Prostate gland (tissue), 2 donors: ENCODE data around the gene MTFMT. TPM values are rescaled to one million over a fixed set of nuclear protein-coding genes. Genes with fewer than 3 reads are reported as not detected.

Source experiments
- DNase-seq: peaks from one replicate; pipeline ENCODE4 v3.0.0-alpha.2; 2019; ENCODE audit warnings: low spot score
- H3K27ac ChIP-seq, 2 donors: fragments of 200-600 bp; sonication (generic); 2 replicates each; pipeline ENCODE4 v1.5.1; 2017 to 2019
- H3K27me3 ChIP-seq: fragments of 200-600 bp; sonication (generic); replicated peaks from 2 replicates; pipeline ENCODE4 v1.5.1; 2019; ENCODE audit not compliant: insufficient read depth
- H3K36me3 ChIP-seq, 2 donors: fragments of 200-600 bp; sonication (generic); 1 replicate in 1 of 2; 2 replicates in 1 of 2; pipeline versions ENCODE4 v1.5.1 to v1.8.1; 2017 to 2019
- H3K4me1 ChIP-seq: fragments of 200-600 bp; sonication (generic); replicated peaks from 2 replicates; pipeline ENCODE4 v1.5.1; 2019
- H3K4me3 ChIP-seq, 2 donors: fragments of 200-600 bp; sonication (generic); 2 replicates each; pipeline ENCODE4 v1.5.1; 2017 to 2019
- H3K9me3 ChIP-seq: fragments of 200-600 bp; sonication (generic); 2 replicates; pipeline ENCODE4 v1.5.1; 2017
- POLR2A ChIP-seq: fragments of 450-650 bp; IDR thresholded peaks from one replicate; pipeline ENCODE4 v1.6.1; 2016; ENCODE audit warnings: antibody characterized with exemption, mild to moderate bottlenecking
- POLR2AphosphoS5 ChIP-seq: sonication (generic); formaldehyde crosslinking; IDR thresholded peaks from one replicate; pipeline ENCODE4 v1.6.1; 2017; ENCODE audit warnings: antibody characterized with exemption
- WGBS: methylation state at CpG from one replicate; pipeline ENCODE4 v1.1.5; 2018; 5-methylcytosine and 5-hydroxymethylcytosine counted together
- intact Hi-C: fragments of 100-400 bp; cut with DNase I; formaldehyde crosslinking; loops from one replicate; pipeline ENCODE4 v1.14.2; 2022
- total RNA-seq, 2 donors: library from RNA; depleted of rRNA; stranded (reverse); fragments of >200 nt; gene quantifications; one replicate each; pipeline ENCODE4 v1.1.0, GENCODE V29; 2016
- TF ChIP-seq, protein P1 (sequence below), 4 experiments: fragments of 200-600 bp in 2 of 4; fragments of 450-650 bp in 2 of 4; sonication (generic) in 2 of 4; IDR thresholded peaks; 1 replicate in 3 of 4; 2 replicates in 1 of 4; pipeline ENCODE4 v1.5.1; 2016 to 2019; ENCODE audit warnings: antibody characterized with exemption in 4 of 4, mild to moderate bottlenecking in 2 of 4, moderate library complexity in 2 of 4

MTFMT gene
- total RNA-seq, 2 donors from 2014 or later = 31.0 to 37.9 TPM

DNA sequence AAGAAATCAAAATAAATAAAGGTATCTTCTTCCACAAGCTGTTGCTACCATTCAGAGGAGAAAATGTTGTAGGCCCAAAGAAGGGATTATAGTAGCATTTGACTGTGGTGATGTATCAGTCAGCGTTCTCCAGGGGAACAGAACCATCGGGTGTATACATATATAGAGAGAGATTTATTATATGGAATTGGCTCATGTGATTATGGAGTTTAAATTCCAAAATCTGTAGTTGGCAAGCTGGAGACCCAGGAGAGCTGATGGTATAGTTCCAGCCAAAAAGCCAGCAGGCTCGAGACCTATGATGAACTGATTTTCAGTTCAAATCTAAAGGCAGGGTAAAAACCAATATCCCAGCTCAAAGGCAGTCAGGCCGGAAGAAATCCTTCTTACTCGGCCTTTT is 32.4 kb downstream of the MTFMT start:
- no peak for TF ChIP-seq POLR2AphosphoS5
- no peak for TF ChIP-seq POLR2A
- TF ChIP-seq, protein P1, sequence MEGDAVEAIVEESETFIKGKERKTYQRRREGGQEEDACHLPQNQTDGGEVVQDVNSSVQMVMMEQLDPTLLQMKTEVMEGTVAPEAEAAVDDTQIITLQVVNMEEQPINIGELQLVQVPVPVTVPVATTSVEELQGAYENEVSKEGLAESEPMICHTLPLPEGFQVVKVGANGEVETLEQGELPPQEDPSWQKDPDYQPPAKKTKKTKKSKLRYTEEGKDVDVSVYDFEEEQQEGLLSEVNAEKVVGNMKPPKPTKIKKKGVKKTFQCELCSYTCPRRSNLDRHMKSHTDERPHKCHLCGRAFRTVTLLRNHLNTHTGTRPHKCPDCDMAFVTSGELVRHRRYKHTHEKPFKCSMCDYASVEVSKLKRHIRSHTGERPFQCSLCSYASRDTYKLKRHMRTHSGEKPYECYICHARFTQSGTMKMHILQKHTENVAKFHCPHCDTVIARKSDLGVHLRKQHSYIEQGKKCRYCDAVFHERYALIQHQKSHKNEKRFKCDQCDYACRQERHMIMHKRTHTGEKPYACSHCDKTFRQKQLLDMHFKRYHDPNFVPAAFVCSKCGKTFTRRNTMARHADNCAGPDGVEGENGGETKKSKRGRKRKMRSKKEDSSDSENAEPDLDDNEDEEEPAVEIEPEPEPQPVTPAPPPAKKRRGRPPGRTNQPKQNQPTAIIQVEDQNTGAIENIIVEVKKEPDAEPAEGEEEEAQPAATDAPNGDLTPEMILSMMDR (IDR thresholded peaks at IDR 0.05) = no peak
- Histone ChIP-seq H3K9me3 (no peaks in the 10 kb centered on the region), H3K4me1 (no peaks in the 10 kb centered on the region), H3K36me3 (no peaks in the 10 kb centered on the region), H3K4me3 (no peak overlapping the region), H3K27ac (no peak overlapping the region), H3K27me3 (no peaks in the 10 kb centered on the region)
- intact Hi-C loops = no loop called here
- WGBS = 80% methylated on average over 5 of the region's 5 CpGs
- DNase-seq = no peak

DNA sequence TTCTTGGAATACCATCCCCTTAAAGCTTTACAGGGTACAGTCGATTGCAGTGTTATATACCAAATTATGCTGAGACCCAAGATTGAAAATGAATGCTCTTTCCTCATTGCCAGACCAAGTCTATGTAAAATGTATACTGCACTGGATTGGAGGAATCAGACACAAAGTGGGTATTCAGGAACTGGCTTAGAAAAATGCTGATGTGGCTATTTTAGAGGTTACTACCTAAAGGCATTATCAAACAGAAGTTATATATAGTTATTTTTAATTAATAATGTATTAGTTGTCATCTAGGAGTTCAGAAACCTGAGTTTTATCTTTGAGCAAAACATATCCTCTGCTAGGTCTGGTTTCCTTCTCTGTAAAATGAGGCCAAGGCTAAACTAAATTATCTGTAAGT is 36.1 kb downstream of the MTFMT start:
- Histone ChIP-seq H3K4me3 (no peak overlapping the region), H3K27ac (no peak overlapping the region), H3K9me3 (no peaks in the 10 kb centered on the region), H3K36me3 (no peaks in the 10 kb centered on the region), H3K27me3 (no peaks in the 10 kb centered on the region), H3K4me1 (no peaks in the 10 kb centered on the region)
- DNase-seq = no peak
- WGBS = 81% methylated on average over 1 of the region's 1 CpG
- TF ChIP-seq POLR2AphosphoS5 = no peak
- TF ChIP-seq, protein P1 (IDR thresholded peaks at IDR 0.05) = no peak
- no peak for TF ChIP-seq POLR2A
- intact Hi-C loops = no loop called here

DNA sequence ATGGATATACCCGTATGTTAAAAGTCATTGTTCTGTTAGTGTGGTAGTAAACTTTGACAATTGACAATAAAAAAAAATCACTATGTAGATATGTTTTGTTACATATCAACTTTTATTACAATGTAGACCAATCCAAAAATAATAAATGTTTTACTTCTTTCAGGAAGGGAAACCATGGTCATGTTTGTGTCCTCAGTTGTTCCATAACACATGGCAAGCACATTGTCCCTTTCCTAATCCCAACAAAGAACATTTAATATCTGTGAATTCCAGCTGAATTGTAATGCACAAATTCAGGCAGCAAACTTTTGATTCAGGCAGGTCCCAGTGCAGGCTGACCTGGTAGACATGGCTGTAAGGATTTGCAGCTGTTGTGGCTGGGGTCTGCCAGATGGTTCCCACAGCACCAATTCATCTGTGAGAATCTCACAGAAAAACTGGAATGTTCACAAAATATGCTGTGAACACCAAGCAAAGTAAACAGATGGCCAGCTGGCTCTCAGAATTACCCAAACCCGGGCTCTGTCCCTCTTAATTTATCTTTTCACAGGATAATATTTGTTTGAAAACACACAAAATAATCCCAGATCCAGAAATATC is 37.8 kb downstream of the MTFMT start:
- Histone ChIP-seq H3K9me3 (no peaks in the 10 kb centered on the region), H3K27me3 (no peaks in the 10 kb centered on the region), H3K36me3 (no peaks in the 10 kb centered on the region), H3K4me1 (no peaks in the 10 kb centered on the region), H3K4me3 (no peak overlapping the region), H3K27ac (no peak overlapping the region)
- 47% methylated on average over 2 of the region's 2 CpGs for WGBS
- intact Hi-C loops = no loop called here
- TF ChIP-seq, protein P1 (IDR thresholded peaks at IDR 0.05) = no peak
- TF ChIP-seq POLR2AphosphoS5 (no peak), POLR2A (no peak)
- no peak for DNase-seq

DNA sequence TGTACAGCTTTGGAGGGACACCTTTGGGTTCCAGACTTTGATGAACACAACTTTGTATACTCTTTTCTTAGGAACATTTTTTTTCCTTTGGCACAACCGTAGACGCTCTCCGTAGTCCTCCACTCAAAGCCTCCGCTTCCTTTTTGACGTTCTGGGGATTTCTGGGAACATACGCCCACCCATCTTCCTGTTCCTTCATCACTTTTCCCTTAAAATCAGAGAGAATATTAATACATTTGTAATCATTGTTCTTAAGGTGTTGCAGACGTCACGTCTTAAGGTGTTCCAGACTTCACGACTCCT is 39.3 kb downstream of the MTFMT start:
- intact Hi-C loops = no loop called here
- peak overlapping the region; percentile 93 for H3K27ac ChIP-seq
- DNase-seq = no peak
- WGBS = 2% methylated on average over 9 of the region's 9 CpGs
- H3K36me3 ChIP-seq = no peaks in the 10 kb centered on the region
- no peaks in the 10 kb centered on the region for H3K9me3 ChIP-seq
- no peaks in the 10 kb centered on the region for H3K27me3 ChIP-seq
- no peaks in the 10 kb centered on the region for H3K4me1 ChIP-seq
- H3K4me3 ChIP-seq = peak overlapping the region; percentile 92 to 97
- no peak for TF ChIP-seq POLR2A
- TF ChIP-seq, protein P1 (IDR thresholded peaks at IDR 0.05) = no peak
- TF ChIP-seq POLR2AphosphoS5 = no peak

GRCh38 chr15:64989416-64990167 is 39.8 kb downstream of the MTFMT start, which contains the start of gene SPG21:
Gene SPG21 (minus strand): TSS chr15:64989914. CDS start chr15:64983569, 6,345 bp downstream.
- H3K27me3 ChIP-seq = no peaks in the 10 kb centered on the region
- TF ChIP-seq, protein P1 (IDR thresholded peaks at IDR 0.05) = no peak
- TF ChIP-seq POLR2A (peak; percentile 79), POLR2AphosphoS5 (peak; percentile 86)
- no peaks in the 10 kb centered on the region for H3K4me1 ChIP-seq
- WGBS = under 1% methylated on average over 75 of the region's 75 CpGs
- intact Hi-C loops = loop anchor here (5.0 kb wide), 1 partner anchor 147 kb away; the partner anchor contains the start of gene PLEKHO2
- peak within 1 kb of the TSS; percentile 92 to 97 for H3K4me3 ChIP-seq
- peak; percentile 91 for DNase-seq
- H3K27ac ChIP-seq = peak within 1 kb of the TSS; percentile 93
- no peaks in the 10 kb centered on the region for H3K36me3 ChIP-seq
- no peaks in the 10 kb centered on the region for H3K9me3 ChIP-seq
